SU-DHL-6 (cell line): ENCODE results near the gene MRFAP1L1.
"Not testable (repeated sequence)": the region's sequence is repeated elsewhere in the genome, so short reads cannot be mapped to it uniquely, and the experiment has no call there.

Experiments
- H2AFZ ChIP-seq: fragments of 200-600 bp; sonication (generic); 2 replicates; pipeline ENCODE4 v1.6.1; 2014; ENCODE audit warnings: low read depth, mild to moderate bottlenecking, moderate library complexity, mixed read lengths, antibody characterized with exemption, low read length; ENCODE audit not compliant: severe bottlenecking
- H3F3A ChIP-seq: fragments of 200-600 bp; shearing (Covaris generic); 2 replicates; pipeline ENCODE4 v1.6.0; 2016; ENCODE audit warnings: antibody characterized with exemption, mild to moderate bottlenecking; ENCODE audit not compliant: insufficient read depth
- H3K27ac ChIP-seq: fragments of 200-600 bp; sonication (generic); 2 replicates; pipeline ENCODE4 v1.5.1; 2016; ENCODE audit warnings: low read depth, mild to moderate bottlenecking, low read length, moderate library complexity, mixed read lengths
- H3K27me3 ChIP-seq: fragments of 200-600 bp; sonication (generic), shearing (Covaris generic); 2 replicates; pipeline ENCODE4 v1.6.0; 2014; ENCODE audit warnings: mild to moderate bottlenecking, low read length
- H3K36me3 ChIP-seq: fragments of 200-600 bp; sonication (generic); 2 replicates; pipeline ENCODE4 v1.6.1; 2014; ENCODE audit warnings: mild to moderate bottlenecking, low read length, mixed read lengths
- H3K4me2 ChIP-seq: fragments of 300-600, 200-600 bp; shearing (Covaris generic), sonication (generic); 2 replicates; pipeline ENCODE4 v1.6.0; 2014; ENCODE audit warnings: low read length, low read depth, mild to moderate bottlenecking; ENCODE audit not compliant: poor library complexity, severe bottlenecking
- H3K4me3 ChIP-seq: fragments of 200-600 bp; sonication (generic); 2 replicates; pipeline ENCODE4 v1.5.1; 2014; ENCODE audit warnings: antibody characterized with exemption, low read length, mild to moderate bottlenecking, mixed read lengths; ENCODE audit not compliant: insufficient read depth, poor library complexity, severe bottlenecking
- H3K79me2 ChIP-seq: fragments of 200-600 bp; sonication (generic); 2 replicates; pipeline ENCODE4 v1.6.1; 2014; ENCODE audit warnings: mild to moderate bottlenecking, low read length, moderate library complexity; ENCODE audit not compliant: insufficient read depth
- H3K9ac ChIP-seq: fragments of 200-600 bp; sonication (generic); 2 replicates; pipeline ENCODE4 v1.7.0; 2014; ENCODE audit warnings: mild to moderate bottlenecking, low read length
- H3K9me2 ChIP-seq: fragments of 200-600 bp; sonication (generic); replicated peaks from 2 replicates; pipeline ENCODE4 v1.6.1; 2014; ENCODE audit warnings: low read length; ENCODE audit not compliant: insufficient read depth
- H3K9me3 ChIP-seq: fragments of 200-600 bp; sonication (generic); 2 replicates; pipeline ENCODE4 v1.6.1; 2014; ENCODE audit warnings: low read length, mixed read lengths; ENCODE audit not compliant: insufficient read depth
- H4K20me1 ChIP-seq: fragments of 200-600 bp; sonication (generic); 2 replicates; pipeline ENCODE4 v1.6.1; 2014; ENCODE audit warnings: low read depth, mild to moderate bottlenecking, antibody characterized with exemption, low read length, moderate library complexity, mixed read lengths
- CTCF ChIP-seq: fragments of 200-600 bp; sonication (generic); IDR thresholded peaks from one replicate; pipeline ENCODE4 v1.5.1; 2017; ENCODE audit warnings: antibody characterized with exemption, mild to moderate bottlenecking, low read length, moderate library complexity; ENCODE audit not compliant: insufficient read depth, poor library complexity, severe bottlenecking
- EZH2phosphoT487 ChIP-seq: fragments of 200-600 bp; sonication (generic), shearing (Covaris generic); conservative IDR thresholded peaks from 2 replicates; pipeline ENCODE4 v1.6.1; 2018; ENCODE audit warnings: mild to moderate bottlenecking, antibody characterized with exemption, low read length, moderate library complexity, mixed read lengths

Gene MRFAP1L1

GRCh38 chr4:6709230-6710114, at the start of gene MRFAP1L1:
MRFAP1L1 (minus strand) TSS chr4:6709865; CDS start chr4:6709629, 236 bp downstream.
- Histone ChIP-seq H3K36me3 (peaks cover 8% of the 10 kb centered on the region; the same call in 1 of the 2 replicates), H3F3A (0 out of 2 replicates have a peak, but pooled peaks cover 5% of the 10 kb centered on the region), H3K9ac (peak within 1 kb of the TSS; percentile 59), H3K27me3 (no peaks in the 10 kb centered on the region), H4K20me1 (no peaks in the 10 kb centered on the region), H3K9me2 (no peaks in the 10 kb centered on the region), H3K4me2 (peak within 1 kb of the TSS; percentile 59), H3K4me3 (peak within 1 kb of the TSS; percentile 72), H2AFZ (peak within 1 kb of the TSS; percentile 94), H3K79me2 (peaks cover 17% of the 10 kb centered on the region; the same call in 1 of the 2 replicates), H3K27ac (peak within 1 kb of the TSS; percentile 52), H3K9me3 (no peaks in the 10 kb centered on the region; the same call in 1 of the 2 replicates)
- TF ChIP-seq EZH2phosphoT487 (no peak), CTCF (no peak)

- no peaks in the 10 kb centered on the region for H3K36me3 ChIP-seq
- no peaks in the 10 kb centered on the region for H3K9me3 ChIP-seq
- H4K20me1 ChIP-seq: no peaks in the 10 kb centered on the region
- no peak overlapping the region for H3K4me3 ChIP-seq
- no peaks in the 10 kb centered on the region for H3F3A ChIP-seq
- H2AFZ ChIP-seq: no peak overlapping the region
- no peaks in the 10 kb centered on the region for H3K9me2 ChIP-seq
- no peaks in the 10 kb centered on the region for H3K79me2 ChIP-seq
- H3K27me3 ChIP-seq: no peaks in the 10 kb centered on the region
- H3K4me2 ChIP-seq: no peak overlapping the region
- no peak overlapping the region for H3K9ac ChIP-seq
- no peak overlapping the region for H3K27ac ChIP-seq
- no peak for TF ChIP-seq EZH2phosphoT487
- TF ChIP-seq CTCF: no peak
These were observed 49.1 kb upstream of the MRFAP1L1 start for GRCh38 chr4:6758728-6759127.

- H4K20me1 ChIP-seq, H3K27ac ChIP-seq, H2AFZ ChIP-seq, H3K9ac ChIP-seq, H3K79me2 ChIP-seq, H3K4me2 ChIP-seq, H3K9me2 ChIP-seq, H3K27me3 ChIP-seq, H3K36me3 ChIP-seq, H3F3A ChIP-seq, H3K4me3 ChIP-seq, H3K9me3 ChIP-seq: not testable (repeated sequence)
These were observed 46.7 kb upstream of the MRFAP1L1 start for GRCh38 chr4:6756345-6756744.

- no peaks in the 10 kb centered on the region for H3K9me2 ChIP-seq
- no peak overlapping the region for H3K4me2 ChIP-seq
- no peak overlapping the region for H2AFZ ChIP-seq
- no peaks in the 10 kb centered on the region for H3K36me3 ChIP-seq
- TF ChIP-seq CTCF (no peak), EZH2phosphoT487 (no peak)
- no peaks in the 10 kb centered on the region for H4K20me1 ChIP-seq
- no peak overlapping the region for H3K4me3 ChIP-seq
- no peaks in the 10 kb centered on the region for H3K27me3 ChIP-seq
- no peak overlapping the region for H3K27ac ChIP-seq
- no peaks in the 10 kb centered on the region for H3K79me2 ChIP-seq
- no peaks in the 10 kb centered on the region for H3K9me3 ChIP-seq
- no peaks in the 10 kb centered on the region for H3F3A ChIP-seq
- no peak overlapping the region for H3K9ac ChIP-seq
These were observed 45.6 kb upstream of the MRFAP1L1 start for GRCh38 chr4:6755088-6755753.
